ENCODE data around the gene GJC1.

DNA sequence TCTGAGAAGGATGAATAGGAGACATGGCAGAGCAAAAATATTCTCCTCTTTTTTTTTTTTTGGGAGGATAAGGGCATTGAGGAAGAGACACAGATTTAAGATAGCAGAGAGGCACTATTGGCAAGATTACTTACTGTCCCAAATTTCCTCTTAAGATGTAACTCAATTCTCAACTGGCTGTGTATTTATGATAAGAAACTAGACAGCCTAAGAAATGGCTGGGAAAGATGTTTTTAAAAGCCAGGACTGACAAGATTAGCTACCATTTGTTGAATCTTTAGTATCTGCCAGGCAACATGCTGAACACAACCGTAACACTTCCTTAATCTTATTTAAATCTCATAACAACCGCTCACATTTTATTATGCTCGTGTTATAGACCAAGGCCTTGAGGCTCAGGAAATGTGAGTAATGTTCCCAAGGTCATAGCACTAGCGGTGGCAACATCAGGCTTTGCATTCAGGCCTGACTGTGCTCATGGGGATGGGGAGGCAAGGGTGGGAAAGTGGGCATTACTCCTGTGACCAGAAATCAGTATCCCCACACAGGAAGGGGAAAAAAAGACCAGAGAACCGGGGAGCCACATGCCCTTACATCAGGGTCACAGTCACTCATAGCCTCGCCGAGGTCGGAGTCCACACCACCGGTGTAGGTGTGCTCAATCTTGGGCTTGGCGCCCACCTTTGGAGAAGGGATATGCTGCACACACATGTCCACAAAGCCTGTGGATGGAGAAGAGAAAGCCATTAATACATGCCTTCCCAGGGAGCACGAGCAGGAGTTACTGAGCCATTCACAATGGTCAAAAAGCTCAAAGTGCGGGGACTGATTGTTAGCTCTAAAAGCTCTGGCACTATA lies 33.2 kb upstream of the GJC1 start:
- TF ChIP-seq, protein P1, sequence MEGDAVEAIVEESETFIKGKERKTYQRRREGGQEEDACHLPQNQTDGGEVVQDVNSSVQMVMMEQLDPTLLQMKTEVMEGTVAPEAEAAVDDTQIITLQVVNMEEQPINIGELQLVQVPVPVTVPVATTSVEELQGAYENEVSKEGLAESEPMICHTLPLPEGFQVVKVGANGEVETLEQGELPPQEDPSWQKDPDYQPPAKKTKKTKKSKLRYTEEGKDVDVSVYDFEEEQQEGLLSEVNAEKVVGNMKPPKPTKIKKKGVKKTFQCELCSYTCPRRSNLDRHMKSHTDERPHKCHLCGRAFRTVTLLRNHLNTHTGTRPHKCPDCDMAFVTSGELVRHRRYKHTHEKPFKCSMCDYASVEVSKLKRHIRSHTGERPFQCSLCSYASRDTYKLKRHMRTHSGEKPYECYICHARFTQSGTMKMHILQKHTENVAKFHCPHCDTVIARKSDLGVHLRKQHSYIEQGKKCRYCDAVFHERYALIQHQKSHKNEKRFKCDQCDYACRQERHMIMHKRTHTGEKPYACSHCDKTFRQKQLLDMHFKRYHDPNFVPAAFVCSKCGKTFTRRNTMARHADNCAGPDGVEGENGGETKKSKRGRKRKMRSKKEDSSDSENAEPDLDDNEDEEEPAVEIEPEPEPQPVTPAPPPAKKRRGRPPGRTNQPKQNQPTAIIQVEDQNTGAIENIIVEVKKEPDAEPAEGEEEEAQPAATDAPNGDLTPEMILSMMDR (IDR thresholded peaks at IDR 0.05; ENCODE audit: insufficient read depth, low read length, poor library complexity, severe bottlenecking): no peak
- TF ChIP-seq EZH2phosphoT487 (conservative IDR thresholded peaks at IDR 0.05; ENCODE audit: low read length): no peak
